Peyer's patch (tissue), 4 donors: ENCODE data around the gene PAPSS1. TPM values are rescaled to one million over a fixed set of nuclear protein-coding genes. Genes with fewer than 3 reads are reported as not detected.

Experiments used
- DNase-seq, 3 donors: peaks; one replicate each; pipeline ENCODE4 v3.0.0-alpha.2; 2017 to 2019
- H3K27ac ChIP-seq, 4 donors: fragments of 200-600 bp; sonication (generic); one replicate each; pipeline ENCODE4 v1.5.1; 2016 to 2019
- H3K27me3 ChIP-seq, 2 donors: fragments of 200-600 bp; sonication (generic); one replicate each; pipeline ENCODE4 v1.5.1; 2019
- H3K36me3 ChIP-seq, 3 donors: fragments of 200-600 bp; sonication (generic); one replicate each; pipeline ENCODE4 v1.5.1; 2016 to 2019
- H3K4me1 ChIP-seq, 4 donors: fragments of 200-600 bp; sonication (generic); one replicate each; pipeline ENCODE4 v1.5.1; 2016 to 2019
- H3K4me3 ChIP-seq, 4 donors: fragments of 200-600 bp; sonication (generic); 1 replicate in 3 of 4; 2 replicates in 1 of 4; pipeline ENCODE4 v1.5.1; 2016 to 2019; ENCODE audit warnings: mild to moderate bottlenecking in 1 of 4
- H3K9me3 ChIP-seq, 4 donors: fragments of 200-600 bp; sonication (generic); one replicate each; pipeline ENCODE4 v1.5.1; 2016 to 2019; ENCODE audit warnings: mild to moderate bottlenecking in 1 of 4
- POLR2A ChIP-seq, 2 donors: fragments of 450-650 bp; IDR thresholded peaks; one replicate each; pipeline ENCODE4 v1.5.1; 2017; ENCODE audit warnings: antibody characterized with exemption in 2 of 2, mild to moderate bottlenecking in 2 of 2, moderate library complexity in 2 of 2
- total RNA-seq, 4 donors: library from RNA; depleted of rRNA; stranded (reverse); fragments of >200 nt; gene quantifications; one replicate each; pipeline ENCODE4 v1.1.0, GENCODE V29; 2016
- TF ChIP-seq, protein P1 (sequence below), 6 experiments: fragments of 450-650 bp in 4 of 6; fragments of 200-600 bp in 2 of 6; sonication (generic) in 1 of 6; IDR thresholded peaks; one replicate each; pipeline ENCODE4 v1.5.1; 2017 to 2019; ENCODE audit warnings: antibody characterized with exemption in 6 of 6, mild to moderate bottlenecking in 3 of 6, moderate library complexity in 1 of 6

Gene PAPSS1
- total RNA-seq, 4 donors from 2014 or later, result 9.0 to 23.3 (median 18.1) TPM

GRCh38 chr4:107593230-107593629, 126.8 kb downstream of the PAPSS1 start:
- Histone ChIP-seq H3K36me3 (no peaks in the 10 kb centered on the region), H3K9me3 (peaks cover 0 to 6% (median 0%) of the 10 kb centered on the region in 4 donors), H3K4me3 (no peak overlapping the region), H3K27me3 (no peaks in the 10 kb centered on the region), H3K27ac (no peak overlapping the region), H3K4me1 (no peaks in the 10 kb centered on the region)
- DNase-seq, result no peak
- TF ChIP-seq, protein P1, sequence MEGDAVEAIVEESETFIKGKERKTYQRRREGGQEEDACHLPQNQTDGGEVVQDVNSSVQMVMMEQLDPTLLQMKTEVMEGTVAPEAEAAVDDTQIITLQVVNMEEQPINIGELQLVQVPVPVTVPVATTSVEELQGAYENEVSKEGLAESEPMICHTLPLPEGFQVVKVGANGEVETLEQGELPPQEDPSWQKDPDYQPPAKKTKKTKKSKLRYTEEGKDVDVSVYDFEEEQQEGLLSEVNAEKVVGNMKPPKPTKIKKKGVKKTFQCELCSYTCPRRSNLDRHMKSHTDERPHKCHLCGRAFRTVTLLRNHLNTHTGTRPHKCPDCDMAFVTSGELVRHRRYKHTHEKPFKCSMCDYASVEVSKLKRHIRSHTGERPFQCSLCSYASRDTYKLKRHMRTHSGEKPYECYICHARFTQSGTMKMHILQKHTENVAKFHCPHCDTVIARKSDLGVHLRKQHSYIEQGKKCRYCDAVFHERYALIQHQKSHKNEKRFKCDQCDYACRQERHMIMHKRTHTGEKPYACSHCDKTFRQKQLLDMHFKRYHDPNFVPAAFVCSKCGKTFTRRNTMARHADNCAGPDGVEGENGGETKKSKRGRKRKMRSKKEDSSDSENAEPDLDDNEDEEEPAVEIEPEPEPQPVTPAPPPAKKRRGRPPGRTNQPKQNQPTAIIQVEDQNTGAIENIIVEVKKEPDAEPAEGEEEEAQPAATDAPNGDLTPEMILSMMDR (IDR thresholded peaks at IDR 0.05), result no peak
- TF ChIP-seq POLR2A (IDR thresholded peaks at IDR 0.05), result no peak

DNA sequence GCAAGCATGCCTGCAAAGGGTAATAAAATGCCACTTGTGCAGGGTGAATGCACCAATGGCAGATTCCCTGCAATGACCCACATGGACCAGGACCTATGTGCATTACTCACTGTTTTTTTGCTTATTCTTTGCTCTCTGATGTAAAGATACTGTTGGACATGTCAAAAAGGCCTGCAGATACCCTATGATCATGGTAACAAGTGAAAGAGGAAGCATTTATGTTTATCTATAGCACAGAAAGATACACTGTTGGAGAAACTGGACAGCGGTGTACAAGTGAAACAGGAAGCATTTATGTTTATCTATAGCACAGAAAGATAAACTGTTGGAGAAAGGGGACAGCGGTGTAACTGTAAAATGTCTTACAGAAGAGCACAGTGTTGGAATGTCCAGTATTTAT, 127.5 kb downstream of the PAPSS1 start:
- H3K4me1 ChIP-seq, result no peaks in the 10 kb centered on the region
- no peak overlapping the region for H3K4me3 ChIP-seq

GRCh38 chr4:107589269-107589668, 130.8 kb downstream of the PAPSS1 start:
- TF ChIP-seq, protein P1 (IDR thresholded peaks at IDR 0.05), result no peak
- TF ChIP-seq POLR2A (IDR thresholded peaks at IDR 0.05), result no peak
- no peaks in the 10 kb centered on the region for H3K27me3 ChIP-seq
- peaks cover 0 to 6% (median 0%) of the 10 kb centered on the region in 4 donors for H3K9me3 ChIP-seq
- H3K4me3 ChIP-seq, result no peak overlapping the region
- DNase-seq, result no peak
- no peak overlapping the region for H3K27ac ChIP-seq
- H3K36me3 ChIP-seq, result no peaks in the 10 kb centered on the region
- no peaks in the 10 kb centered on the region for H3K4me1 ChIP-seq

More for the DNA sequence above, 127.5 kb downstream of the PAPSS1 start:
- TF ChIP-seq, protein P1 (IDR thresholded peaks at IDR 0.05), result no peak
- no peak for TF ChIP-seq POLR2A (IDR thresholded peaks at IDR 0.05)
- Histone ChIP-seq H3K36me3 (no peaks in the 10 kb centered on the region), H3K27ac (no peak overlapping the region), H3K9me3 (peaks cover 0 to 6% (median 0%) of the 10 kb centered on the region in 4 donors), H3K27me3 (no peaks in the 10 kb centered on the region)
- no peak for DNase-seq

- TF ChIP-seq, protein P1 (IDR thresholded peaks at IDR 0.05), result no peak
- no peaks in the 10 kb centered on the region for H3K4me1 ChIP-seq
- peaks cover 0 to 6% (median 0%) of the 10 kb centered on the region in 4 donors for H3K9me3 ChIP-seq
- no peak for DNase-seq
- H3K36me3 ChIP-seq, result no peaks in the 10 kb centered on the region
- H3K4me3 ChIP-seq, result no peak overlapping the region
- no peak overlapping the region for H3K27ac ChIP-seq
- no peaks in the 10 kb centered on the region for H3K27me3 ChIP-seq
Observed at GRCh38 chr4:107586371-107586770, 133.7 kb downstream of the PAPSS1 start.

- no peaks in the 10 kb centered on the region for H3K27me3 ChIP-seq
- no peaks in the 10 kb centered on the region for H3K9me3 ChIP-seq
- H3K36me3 ChIP-seq, result no peaks in the 10 kb centered on the region
- no peak overlapping the region for H3K27ac ChIP-seq
- TF ChIP-seq, protein P1 (IDR thresholded peaks at IDR 0.05), result no peak
- TF ChIP-seq POLR2A (IDR thresholded peaks at IDR 0.05), result no peak
- H3K4me3 ChIP-seq, result no peak overlapping the region
- no peak for DNase-seq
- H3K4me1 ChIP-seq, result no peaks in the 10 kb centered on the region
Observed at GRCh38 chr4:107579099-107579498, 140.9 kb downstream of the PAPSS1 start.

GRCh38 chr4:107578321-107578720, 141.7 kb downstream of the PAPSS1 start:
- Histone ChIP-seq H3K27me3 (no peaks in the 10 kb centered on the region), H3K27ac (no peak overlapping the region), H3K36me3 (no peaks in the 10 kb centered on the region), H3K9me3 (no peaks in the 10 kb centered on the region), H3K4me1 (no peaks in the 10 kb centered on the region), H3K4me3 (no peak overlapping the region)
- no peak for DNase-seq
- TF ChIP-seq POLR2A (IDR thresholded peaks at IDR 0.05), result no peak
- TF ChIP-seq, protein P1 (IDR thresholded peaks at IDR 0.05), result no peak
